SU-DHL-6 (cell line): ENCODE measurements around the gene EFCAB8.

Experiments used
- H2AFZ ChIP-seq: fragments of 200-600 bp; sonication (generic); 2 replicates; pipeline ENCODE4 v1.6.1; 2014; ENCODE audit warnings: low read depth, mild to moderate bottlenecking, moderate library complexity, mixed read lengths, antibody characterized with exemption, low read length; ENCODE audit not compliant: severe bottlenecking
- H3F3A ChIP-seq: fragments of 200-600 bp; shearing (Covaris generic); 2 replicates; pipeline ENCODE4 v1.6.0; 2016; ENCODE audit warnings: antibody characterized with exemption, mild to moderate bottlenecking; ENCODE audit not compliant: insufficient read depth
- H3K27ac ChIP-seq: fragments of 200-600 bp; sonication (generic); 2 replicates; pipeline ENCODE4 v1.5.1; 2016; ENCODE audit warnings: low read depth, mild to moderate bottlenecking, low read length, moderate library complexity, mixed read lengths
- H3K27me3 ChIP-seq: fragments of 200-600 bp; sonication (generic), shearing (Covaris generic); 2 replicates; pipeline ENCODE4 v1.6.0; 2014; ENCODE audit warnings: mild to moderate bottlenecking, low read length
- H3K36me3 ChIP-seq: fragments of 200-600 bp; sonication (generic); 2 replicates; pipeline ENCODE4 v1.6.1; 2014; ENCODE audit warnings: mild to moderate bottlenecking, low read length, mixed read lengths
- H3K4me2 ChIP-seq: fragments of 300-600, 200-600 bp; shearing (Covaris generic), sonication (generic); 2 replicates; pipeline ENCODE4 v1.6.0; 2014; ENCODE audit warnings: low read length, low read depth, mild to moderate bottlenecking; ENCODE audit not compliant: poor library complexity, severe bottlenecking
- H3K4me3 ChIP-seq: fragments of 200-600 bp; sonication (generic); 2 replicates; pipeline ENCODE4 v1.5.1; 2014; ENCODE audit warnings: antibody characterized with exemption, low read length, mild to moderate bottlenecking, mixed read lengths; ENCODE audit not compliant: insufficient read depth, poor library complexity, severe bottlenecking
- H3K79me2 ChIP-seq: fragments of 200-600 bp; sonication (generic); 2 replicates; pipeline ENCODE4 v1.6.1; 2014; ENCODE audit warnings: mild to moderate bottlenecking, low read length, moderate library complexity; ENCODE audit not compliant: insufficient read depth
- H3K9ac ChIP-seq: fragments of 200-600 bp; sonication (generic); 2 replicates; pipeline ENCODE4 v1.7.0; 2014; ENCODE audit warnings: mild to moderate bottlenecking, low read length
- H3K9me2 ChIP-seq: fragments of 200-600 bp; sonication (generic); replicated peaks from 2 replicates; pipeline ENCODE4 v1.6.1; 2014; ENCODE audit warnings: low read length; ENCODE audit not compliant: insufficient read depth
- H3K9me3 ChIP-seq: fragments of 200-600 bp; sonication (generic); 2 replicates; pipeline ENCODE4 v1.6.1; 2014; ENCODE audit warnings: low read length, mixed read lengths; ENCODE audit not compliant: insufficient read depth
- H4K20me1 ChIP-seq: fragments of 200-600 bp; sonication (generic); 2 replicates; pipeline ENCODE4 v1.6.1; 2014; ENCODE audit warnings: low read depth, mild to moderate bottlenecking, antibody characterized with exemption, low read length, moderate library complexity, mixed read lengths
- EZH2phosphoT487 ChIP-seq: fragments of 200-600 bp; sonication (generic), shearing (Covaris generic); conservative IDR thresholded peaks from 2 replicates; pipeline ENCODE4 v1.6.1; 2018; ENCODE audit warnings: mild to moderate bottlenecking, antibody characterized with exemption, low read length, moderate library complexity, mixed read lengths
- TF ChIP-seq, protein P1 (sequence below): fragments of 200-600 bp; sonication (generic); IDR thresholded peaks from one replicate; pipeline ENCODE4 v1.5.1; 2017; ENCODE audit warnings: antibody characterized with exemption, mild to moderate bottlenecking, low read length, moderate library complexity; ENCODE audit not compliant: insufficient read depth, poor library complexity, severe bottlenecking

The EFCAB8 gene

GRCh38 chr20:32828029-32828680 is 30.6 kb upstream of the EFCAB8 start:
- no peak overlapping the region for H3K27ac ChIP-seq
- peaks cover 95% of the 10 kb centered on the region for H3K79me2 ChIP-seq
- peaks cover 6% of the 10 kb centered on the region; the same call in 1 of the 2 replicates for H3K36me3 ChIP-seq
- peaks cover 21% of the 10 kb centered on the region; the same call in 1 of the 2 replicates for H4K20me1 ChIP-seq
- H3K4me3 ChIP-seq, result no peak overlapping the region
- H3K4me2 ChIP-seq, result no peak overlapping the region
- H2AFZ ChIP-seq, result no peak overlapping the region
- H3K9ac ChIP-seq, result no peak overlapping the region
- no peak for TF ChIP-seq EZH2phosphoT487
- TF ChIP-seq, protein P1, sequence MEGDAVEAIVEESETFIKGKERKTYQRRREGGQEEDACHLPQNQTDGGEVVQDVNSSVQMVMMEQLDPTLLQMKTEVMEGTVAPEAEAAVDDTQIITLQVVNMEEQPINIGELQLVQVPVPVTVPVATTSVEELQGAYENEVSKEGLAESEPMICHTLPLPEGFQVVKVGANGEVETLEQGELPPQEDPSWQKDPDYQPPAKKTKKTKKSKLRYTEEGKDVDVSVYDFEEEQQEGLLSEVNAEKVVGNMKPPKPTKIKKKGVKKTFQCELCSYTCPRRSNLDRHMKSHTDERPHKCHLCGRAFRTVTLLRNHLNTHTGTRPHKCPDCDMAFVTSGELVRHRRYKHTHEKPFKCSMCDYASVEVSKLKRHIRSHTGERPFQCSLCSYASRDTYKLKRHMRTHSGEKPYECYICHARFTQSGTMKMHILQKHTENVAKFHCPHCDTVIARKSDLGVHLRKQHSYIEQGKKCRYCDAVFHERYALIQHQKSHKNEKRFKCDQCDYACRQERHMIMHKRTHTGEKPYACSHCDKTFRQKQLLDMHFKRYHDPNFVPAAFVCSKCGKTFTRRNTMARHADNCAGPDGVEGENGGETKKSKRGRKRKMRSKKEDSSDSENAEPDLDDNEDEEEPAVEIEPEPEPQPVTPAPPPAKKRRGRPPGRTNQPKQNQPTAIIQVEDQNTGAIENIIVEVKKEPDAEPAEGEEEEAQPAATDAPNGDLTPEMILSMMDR, result no peak
- no peaks in the 10 kb centered on the region for H3K9me3 ChIP-seq
- H3K9me2 ChIP-seq, result no peaks in the 10 kb centered on the region
- no peaks in the 10 kb centered on the region for H3K27me3 ChIP-seq
- H3F3A ChIP-seq, result no peaks in the 10 kb centered on the region

- no peak overlapping the region for H3K4me3 ChIP-seq
- no peak overlapping the region for H3K9ac ChIP-seq
- H3F3A ChIP-seq, result no peaks in the 10 kb centered on the region
- peaks cover 95% of the 10 kb centered on the region for H3K79me2 ChIP-seq
- H3K4me2 ChIP-seq, result no peak overlapping the region
- H4K20me1 ChIP-seq, result peaks cover 17% of the 10 kb centered on the region
- no peak overlapping the region for H2AFZ ChIP-seq
- TF ChIP-seq, protein P1, result no peak
- no peak for TF ChIP-seq EZH2phosphoT487
- H3K27me3 ChIP-seq, result no peaks in the 10 kb centered on the region
- no peak overlapping the region for H3K27ac ChIP-seq
- peaks cover 18% of the 10 kb centered on the region; the same call in 1 of the 2 replicates for H3K36me3 ChIP-seq
- no peaks in the 10 kb centered on the region for H3K9me3 ChIP-seq
- H3K9me2 ChIP-seq, result no peaks in the 10 kb centered on the region
Measured at GRCh38 chr20:32829311-32830005, 29.3 kb upstream of the EFCAB8 start.

DNA sequence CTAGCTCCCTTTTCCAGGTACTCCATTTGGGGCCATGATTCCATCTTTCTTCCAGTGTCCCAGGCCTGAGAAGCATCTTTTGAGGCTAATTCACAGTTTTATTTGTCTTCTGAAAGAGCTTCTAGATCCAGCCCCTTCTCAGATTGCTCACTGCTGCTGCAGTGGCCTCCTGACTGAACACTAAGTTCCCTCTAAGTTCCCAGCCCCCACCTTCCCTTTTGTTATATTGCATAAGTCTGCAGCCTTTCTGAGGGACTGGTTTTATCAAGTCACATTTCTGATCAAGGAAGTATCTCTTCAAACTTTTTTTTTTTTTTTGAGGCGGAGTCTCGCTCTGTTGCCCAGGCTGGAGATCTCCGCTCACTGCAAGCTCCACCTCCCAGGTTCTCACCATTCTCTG is 28.3 kb upstream of the EFCAB8 start:
- Histone ChIP-seq H3K27ac (no peak overlapping the region), H3K36me3 (peaks cover 26% of the 10 kb centered on the region; the same call in 1 of the 2 replicates), H3F3A (no peaks in the 10 kb centered on the region), H3K27me3 (no peaks in the 10 kb centered on the region), H3K9me3 (no peaks in the 10 kb centered on the region), H3K4me2 (no peak overlapping the region), H3K9ac (no peak overlapping the region), H4K20me1 (peaks cover 20% of the 10 kb centered on the region), H3K9me2 (no peaks in the 10 kb centered on the region), H3K4me3 (no peak overlapping the region), H2AFZ (no peak overlapping the region), H3K79me2 (peaks cover 92% of the 10 kb centered on the region)
- no peak for TF ChIP-seq EZH2phosphoT487
- TF ChIP-seq, protein P1, result no peak
